Measurements from ENCODE around the gene IER5. TPM values are rescaled to one million over a fixed set of nuclear protein-coding genes. Genes with fewer than 3 reads are reported as not detected.

IER5 gene
- total and polyA plus RNA-seq, 2 donors (not counting 1 experiment from before 2014, with no cell fraction given): 98.1 to 166 TPM

DNA sequence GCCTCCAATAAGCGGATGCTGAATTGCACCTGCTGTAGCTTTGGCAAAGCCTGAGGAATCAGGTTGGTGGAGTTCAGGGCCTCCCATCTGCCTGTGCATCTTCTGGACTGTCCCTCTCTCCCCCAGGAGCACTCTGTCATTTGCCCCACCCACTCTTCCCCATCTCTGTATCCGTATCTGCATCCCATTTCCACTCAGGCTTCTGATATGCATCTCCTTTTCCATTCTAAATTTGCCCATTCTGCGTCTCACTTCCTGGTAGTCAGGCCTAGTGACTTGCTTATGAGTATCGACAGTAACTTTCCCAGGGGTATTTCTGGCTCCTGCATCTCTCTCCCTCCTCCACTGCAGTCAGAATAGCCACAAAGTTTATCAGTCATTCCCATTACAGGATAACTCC, 39.1 kb upstream of the IER5 start:
- no peak overlapping the region for H3K27ac Mint-ChIP-seq
- TF ChIP-seq EZH2 (IDR thresholded peaks at IDR 0.05; ENCODE audit: borderline replicate concordance, insufficient read depth, low read depth, low read length, poor library complexity, severe bottlenecking): no peak
- TF ChIP-seq, protein P1, sequence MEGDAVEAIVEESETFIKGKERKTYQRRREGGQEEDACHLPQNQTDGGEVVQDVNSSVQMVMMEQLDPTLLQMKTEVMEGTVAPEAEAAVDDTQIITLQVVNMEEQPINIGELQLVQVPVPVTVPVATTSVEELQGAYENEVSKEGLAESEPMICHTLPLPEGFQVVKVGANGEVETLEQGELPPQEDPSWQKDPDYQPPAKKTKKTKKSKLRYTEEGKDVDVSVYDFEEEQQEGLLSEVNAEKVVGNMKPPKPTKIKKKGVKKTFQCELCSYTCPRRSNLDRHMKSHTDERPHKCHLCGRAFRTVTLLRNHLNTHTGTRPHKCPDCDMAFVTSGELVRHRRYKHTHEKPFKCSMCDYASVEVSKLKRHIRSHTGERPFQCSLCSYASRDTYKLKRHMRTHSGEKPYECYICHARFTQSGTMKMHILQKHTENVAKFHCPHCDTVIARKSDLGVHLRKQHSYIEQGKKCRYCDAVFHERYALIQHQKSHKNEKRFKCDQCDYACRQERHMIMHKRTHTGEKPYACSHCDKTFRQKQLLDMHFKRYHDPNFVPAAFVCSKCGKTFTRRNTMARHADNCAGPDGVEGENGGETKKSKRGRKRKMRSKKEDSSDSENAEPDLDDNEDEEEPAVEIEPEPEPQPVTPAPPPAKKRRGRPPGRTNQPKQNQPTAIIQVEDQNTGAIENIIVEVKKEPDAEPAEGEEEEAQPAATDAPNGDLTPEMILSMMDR (IDR thresholded peaks at IDR 0.05): no peak
- Histone ChIP-seq H3K9ac (ENCODE audit: low read length) (no peak overlapping the region), H3K9me3 (ENCODE audit: control extremely low read depth in 1 of 3, control insufficient read depth in 2 of 3, insufficient read depth in 1 of 3, low read length in 2 of 3) (peaks cover 0 to 4% (median 0%) of the 10 kb centered on the region in 3 donors), H3K4me2 (replicated peaks; ENCODE audit: low read depth, low read length, poor library complexity, severe bottlenecking) (no peak overlapping the region), H2AFZ (ENCODE audit: insufficient read depth, low read depth, low read length, poor library complexity, severe bottlenecking) (no peak overlapping the region), H3K36me3 (replicated peaks in 1 of 2; ENCODE audit: control extremely low read depth in 1 of 2, control insufficient read depth in 1 of 2, extremely low read depth in 1 of 2, insufficient read depth in 2 of 2, low read length in 1 of 2) (peaks cover 13 to 25% of the 10 kb centered on the region in 2 experiments), H4K20me1 (ENCODE audit: control insufficient read depth, insufficient read depth, low read length, poor library complexity, severe bottlenecking) (peaks cover 13% of the 10 kb centered on the region), H3K27me3 (replicated peaks in 1 of 4; ENCODE audit: control extremely low read depth in 1 of 4, control insufficient read depth in 3 of 4, insufficient read depth in 4 of 4, low read length in 3 of 4) (no peaks in the 10 kb centered on the region), H3K27ac (ENCODE audit: low read length in 2 of 2) (no peak overlapping the region), H3K79me2 (ENCODE audit: control insufficient read depth, insufficient read depth, low read length) (peaks cover 11% of the 10 kb centered on the region), H3K4me3 (ENCODE audit: control extremely low read depth in 1 of 5, extremely low read depth in 1 of 5, insufficient read depth in 1 of 5, low read depth in 2 of 5, low read length in 4 of 5) (no peak overlapping the region), H3K4me1 (ENCODE audit: control insufficient read depth in 2 of 2, insufficient read depth in 2 of 2, low read length in 2 of 2) (peaks cover 0 to 5% of the 10 kb centered on the region in 2 donors)
- ATAC-seq (ENCODE audit: low read depth) (no peak), DNase-seq (no peak)
- intact Hi-C loops (cut with micrococcal nuclease): no loop called here
- no peak overlapping the region for H3K4me3 Mint-ChIP-seq
- ChIA-PET POLR2A (no interaction called here), CTCF (no interaction called here)
- no peaks in the 10 kb centered on the region for H3K27me3 Mint-ChIP-seq
- no peaks in the 10 kb centered on the region for H3K9me3 Mint-ChIP-seq (ENCODE audit: insufficient read depth)
- H3K4me1 Mint-ChIP-seq: peaks cover 11% of the 10 kb centered on the region
- WGBS (ENCODE audit: insufficient coverage): 100% methylated on average over 4 of the region's 4 CpGs

DNA sequence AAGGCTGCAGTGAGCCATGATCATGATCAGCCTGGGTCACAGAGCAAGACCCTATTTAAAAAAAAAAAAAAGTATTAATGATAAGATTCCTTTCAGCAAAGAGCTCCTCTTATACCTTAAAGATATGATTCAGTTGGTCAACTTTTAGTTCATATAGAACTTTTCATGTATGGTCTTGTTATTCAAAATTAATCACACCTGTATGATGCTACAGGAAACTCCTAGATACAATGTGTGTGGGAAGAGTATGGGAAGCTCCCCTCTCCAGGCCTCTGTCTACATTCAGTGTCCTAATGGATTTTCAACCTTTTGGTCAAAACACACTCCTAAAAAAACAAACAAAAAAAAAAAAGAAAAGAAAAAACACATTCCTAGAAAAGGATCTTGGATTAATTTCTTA, 37.6 kb upstream of the IER5 start:
- Histone ChIP-seq H2AFZ (ENCODE audit: insufficient read depth, low read depth, low read length, poor library complexity, severe bottlenecking) (no peak overlapping the region), H4K20me1 (ENCODE audit: control insufficient read depth, insufficient read depth, low read length, poor library complexity, severe bottlenecking) (no peaks in the 10 kb centered on the region), H3K9ac (ENCODE audit: low read length) (no peak overlapping the region), H3K27me3 (replicated peaks in 1 of 4; ENCODE audit: control extremely low read depth in 1 of 4, control insufficient read depth in 3 of 4, insufficient read depth in 4 of 4, low read length in 3 of 4) (no peaks in the 10 kb centered on the region), H3K36me3 (replicated peaks in 1 of 2; ENCODE audit: control extremely low read depth in 1 of 2, control insufficient read depth in 1 of 2, extremely low read depth in 1 of 2, insufficient read depth in 2 of 2, low read length in 1 of 2) (peaks cover 13 to 30% of the 10 kb centered on the region in 2 experiments), H3K4me2 (replicated peaks; ENCODE audit: low read depth, low read length, poor library complexity, severe bottlenecking) (no peak overlapping the region), H3K79me2 (ENCODE audit: control insufficient read depth, insufficient read depth, low read length) (no peaks in the 10 kb centered on the region), H3K9me3 (ENCODE audit: control extremely low read depth in 1 of 3, control insufficient read depth in 2 of 3, insufficient read depth in 1 of 3, low read length in 2 of 3) (no peaks in the 10 kb centered on the region), H3K4me1 (ENCODE audit: control insufficient read depth in 2 of 2, insufficient read depth in 2 of 2, low read length in 2 of 2) (peaks cover 0 to 5% of the 10 kb centered on the region in 2 donors), H3K27ac (ENCODE audit: low read length in 2 of 2) (no peak overlapping the region), H3K4me3 (ENCODE audit: control extremely low read depth in 1 of 5, extremely low read depth in 1 of 5, insufficient read depth in 1 of 5, low read depth in 2 of 5, low read length in 4 of 5) (no peak overlapping the region)
- POLR2A ChIA-PET: no interaction called here
- DNase-seq (no peak), ATAC-seq (ENCODE audit: low read depth) (no peak)
- Mint-ChIP-seq H3K9me3 (ENCODE audit: insufficient read depth) (no peaks in the 10 kb centered on the region), H3K4me1 (peaks cover 8% of the 10 kb centered on the region), H3K27me3 (no peaks in the 10 kb centered on the region), H3K4me3 (no peak overlapping the region), H3K27ac (no peak overlapping the region)
- CTCF ChIA-PET: interaction anchor here (0.8 to 1.0 kb wide), 2 partner anchors 11 to 13 kb away, joined by 3 to 4 read pairs; no protein-coding TSS in a partner anchor
- TF ChIP-seq, protein P1 (IDR thresholded peaks at IDR 0.05): no peak
- TF ChIP-seq EZH2 (IDR thresholded peaks at IDR 0.05; ENCODE audit: borderline replicate concordance, insufficient read depth, low read depth, low read length, poor library complexity, severe bottlenecking): no peak
- intact Hi-C loops (cut with micrococcal nuclease): no loop called here
